ENCODE results near the gene NR3C1.

Gene NR3C1

DNA sequence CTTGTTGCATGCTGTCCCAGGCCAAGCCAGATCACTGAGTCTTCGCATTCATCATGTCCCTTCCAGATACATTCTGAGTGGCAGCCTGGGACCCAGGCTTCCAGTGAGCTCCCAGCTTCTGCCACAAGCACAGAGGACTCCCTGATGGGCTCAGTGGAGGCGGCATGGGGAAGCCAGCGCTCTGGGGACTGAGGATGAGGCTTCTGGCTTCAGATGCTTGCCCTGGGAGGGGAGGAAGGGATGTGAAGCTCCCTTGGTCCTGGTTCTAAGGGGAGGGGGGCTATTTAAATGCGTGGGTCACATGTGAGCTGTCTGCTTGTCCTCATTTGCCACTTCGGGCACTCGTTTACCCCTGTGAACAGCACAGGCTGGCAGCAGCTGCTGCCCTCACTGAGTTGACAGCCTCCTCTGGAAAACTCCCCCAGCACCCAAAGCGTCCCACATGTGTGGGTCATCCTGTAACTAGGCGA, 174.0 kb downstream of the NR3C1 start:
- no peak for DNase-seq

DNA sequence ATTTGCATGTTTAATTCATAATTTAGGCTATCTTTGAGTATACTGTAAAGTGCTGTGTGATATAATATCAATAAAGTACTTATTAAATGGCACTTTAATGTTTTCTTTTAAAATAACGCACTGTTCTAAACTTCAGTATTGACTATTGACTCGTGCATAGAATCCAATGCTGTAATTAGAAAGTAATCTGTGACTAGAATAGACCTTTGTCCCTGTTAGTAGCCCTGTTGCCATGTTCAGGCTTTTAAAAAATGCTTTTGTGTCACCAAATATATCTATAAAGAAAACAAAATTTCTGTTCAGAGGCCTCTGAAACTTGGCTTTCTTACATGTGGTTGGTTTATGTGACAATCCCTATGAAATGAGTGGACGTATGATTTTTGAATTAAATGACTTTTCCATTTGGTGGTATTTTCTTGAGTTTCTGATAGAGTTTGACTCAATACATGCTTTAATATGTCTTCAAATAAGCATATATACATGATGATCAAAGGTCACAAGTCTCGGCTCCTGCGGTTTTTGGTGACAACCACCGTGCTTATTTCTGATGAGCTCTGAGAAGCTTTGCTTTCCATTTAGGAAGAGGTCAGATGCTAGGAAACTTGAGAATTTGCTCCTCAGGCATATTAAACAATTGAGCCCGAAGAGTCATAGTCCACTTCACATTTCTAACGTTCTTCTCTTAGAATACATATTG, 174.7 kb downstream of the NR3C1 start:
- no peak for DNase-seq
